Gastrocnemius medialis (tissue), 4 donors: ENCODE results near the gene SKI. TPM values are rescaled to one million over a fixed set of nuclear protein-coding genes. Genes with fewer than 3 reads are reported as not detected.

ENCODE experiments used
- ATAC-seq, 2 donors: fragments of 150-250 bp; one replicate each; pipeline ENCODE4 v1.9.1; 2016
- DNase-seq, 2 donors: peaks; one replicate each; pipeline ENCODE4 v3.0.0-alpha.2; 2019
- H3K27ac ChIP-seq, 4 donors: fragments of 200-600 bp; sonication (generic); 1 replicate in 1 of 4; 2 replicates in 3 of 4; pipeline ENCODE4 v1.5.1; 2016 to 2018; ENCODE audit warnings: mild to moderate bottlenecking in 2 of 4, moderate library complexity in 1 of 4
- H3K27me3 ChIP-seq, 3 donors: fragments of 200-600 bp; sonication (generic) in 2 of 3; 1 replicate in 1 of 3; 2 replicates in 2 of 3; pipeline versions ENCODE4 v1.5.1 to v1.6.0; 2016 to 2019; ENCODE audit warnings: mild to moderate bottlenecking in 1 of 3, moderate library complexity in 1 of 3
- H3K36me3 ChIP-seq, 2 donors: fragments of 200-600 bp; sonication (generic) in 1 of 2; one replicate each; pipeline ENCODE4 v1.5.1; 2017 to 2018
- H3K4me1 ChIP-seq, 2 donors: fragments of 200-600 bp; sonication (generic) in 1 of 2; one replicate each; pipeline ENCODE4 v1.5.1; 2016 to 2017; ENCODE audit warnings: mild to moderate bottlenecking in 2 of 2
- H3K4me3 ChIP-seq, 4 donors: fragments of 200-600 bp; sonication (generic) in 3 of 4; 1 replicate in 1 of 4; 2 replicates in 3 of 4; pipeline ENCODE4 v1.5.1; 2016 to 2019; ENCODE audit warnings: mild to moderate bottlenecking in 2 of 4
- H3K9me3 ChIP-seq, 3 donors: fragments of 200-600 bp; sonication (generic) in 2 of 3; 1 replicate in 1 of 3; 2 replicates in 2 of 3; pipeline ENCODE4 v1.5.1; 2016 to 2019
- POLR2A ChIP-seq, 2 donors: fragments of 450-650 bp; IDR thresholded peaks; one replicate each; pipeline ENCODE4 v1.6.1; 2017; ENCODE audit warnings: antibody characterized with exemption in 2 of 2, mild to moderate bottlenecking in 2 of 2, moderate library complexity in 2 of 2
- in situ Hi-C, 4 donors: fragments of 200-750 bp; cut with MboI; loops; one replicate each; pipeline versions ENCODE4 v1.15.0 to v1.8.0; 2017; ENCODE audit warnings: low sequenced_read_pairs in 4 of 4
- intact Hi-C: fragments of 100-400 bp; cut with DNase I; formaldehyde crosslinking; loops from one replicate; pipeline ENCODE4 v1.15.1; 2023; ENCODE audit warnings: low total_unique reads
- total RNA-seq, 4 donors: library from RNA; depleted of rRNA; stranded (reverse); fragments of >200 nt; gene quantifications; one replicate each; pipeline versions ENCODE4 v1.1.0 to v1.2.3, GENCODE V29; 2016
- TF ChIP-seq, protein P1 (sequence below), 5 experiments: fragments of 450-650 bp in 3 of 5; fragments of 200-600 bp in 2 of 5; sonication (generic) in 2 of 5; IDR thresholded peaks in 4 of 5; conservative IDR thresholded peaks in 1 of 5; 1 replicate in 4 of 5; 2 replicates in 1 of 5; pipeline ENCODE4 v1.5.1; 2016 to 2019; ENCODE audit warnings: antibody characterized with exemption in 5 of 5, mild to moderate bottlenecking in 3 of 5, moderate library complexity in 3 of 5

SKI gene
- total RNA-seq, 4 donors from 2014 or later: 7.8 to 32.2 (median 22.4) TPM

GRCh38 chr1:2270260-2271100, 42.4 kb downstream of the SKI start:
- ATAC-seq: no peak
- peak overlapping the region; percentile 34 to 50 (median 37) for H3K27ac ChIP-seq
- H3K4me3 ChIP-seq: no peak overlapping the region
- TF ChIP-seq, protein P1, sequence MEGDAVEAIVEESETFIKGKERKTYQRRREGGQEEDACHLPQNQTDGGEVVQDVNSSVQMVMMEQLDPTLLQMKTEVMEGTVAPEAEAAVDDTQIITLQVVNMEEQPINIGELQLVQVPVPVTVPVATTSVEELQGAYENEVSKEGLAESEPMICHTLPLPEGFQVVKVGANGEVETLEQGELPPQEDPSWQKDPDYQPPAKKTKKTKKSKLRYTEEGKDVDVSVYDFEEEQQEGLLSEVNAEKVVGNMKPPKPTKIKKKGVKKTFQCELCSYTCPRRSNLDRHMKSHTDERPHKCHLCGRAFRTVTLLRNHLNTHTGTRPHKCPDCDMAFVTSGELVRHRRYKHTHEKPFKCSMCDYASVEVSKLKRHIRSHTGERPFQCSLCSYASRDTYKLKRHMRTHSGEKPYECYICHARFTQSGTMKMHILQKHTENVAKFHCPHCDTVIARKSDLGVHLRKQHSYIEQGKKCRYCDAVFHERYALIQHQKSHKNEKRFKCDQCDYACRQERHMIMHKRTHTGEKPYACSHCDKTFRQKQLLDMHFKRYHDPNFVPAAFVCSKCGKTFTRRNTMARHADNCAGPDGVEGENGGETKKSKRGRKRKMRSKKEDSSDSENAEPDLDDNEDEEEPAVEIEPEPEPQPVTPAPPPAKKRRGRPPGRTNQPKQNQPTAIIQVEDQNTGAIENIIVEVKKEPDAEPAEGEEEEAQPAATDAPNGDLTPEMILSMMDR (IDR thresholded peaks at IDR 0.05 in 4 of 5, conservative IDR thresholded peaks at IDR 0.05 in 1 of 5): no peak
- DNase-seq: no peak
- H3K9me3 ChIP-seq: no peaks in the 10 kb centered on the region
- in situ Hi-C loops: no loop called here
- H3K36me3 ChIP-seq: no peaks in the 10 kb centered on the region
- H3K4me1 ChIP-seq: peaks cover 64 to 76% of the 10 kb centered on the region in 2 donors
- no peaks in the 10 kb centered on the region for H3K27me3 ChIP-seq
- intact Hi-C loops: no loop called here

GRCh38 chr1:2271211-2271721, 43.1 kb downstream of the SKI start:
- Histone ChIP-seq H3K27ac (peak overlapping the region in 3 of 4 donors; percentile 8 to 40 (median 34)), H3K27me3 (no peaks in the 10 kb centered on the region), H3K9me3 (no peaks in the 10 kb centered on the region), H3K4me1 (peaks cover 72 to 78% of the 10 kb centered on the region in 2 donors), H3K36me3 (no peaks in the 10 kb centered on the region), H3K4me3 (no peak overlapping the region)
- in situ Hi-C loops (no loop called here), intact Hi-C loops (no loop called here)
- no peak for ATAC-seq
- DNase-seq: no peak
- TF ChIP-seq POLR2A (IDR thresholded peaks at IDR 0.05): no peak
- TF ChIP-seq, protein P1 (IDR thresholded peaks at IDR 0.05 in 4 of 5, conservative IDR thresholded peaks at IDR 0.05 in 1 of 5): no peak

GRCh38 chr1:2271841-2272655, 43.9 kb downstream of the SKI start:
- no peak for DNase-seq
- intact Hi-C loops: no loop called here
- Histone ChIP-seq H3K9me3 (no peaks in the 10 kb centered on the region), H3K4me1 (peaks cover 78 to 79% of the 10 kb centered on the region in 2 donors), H3K36me3 (no peaks in the 10 kb centered on the region), H3K4me3 (no peak overlapping the region), H3K27ac (peak overlapping the region in 3 of 4 donors; percentile 8 to 40 (median 34)), H3K27me3 (no peaks in the 10 kb centered on the region)
- in situ Hi-C loops: no loop called here
- no peak for ATAC-seq
- TF ChIP-seq, protein P1 (IDR thresholded peaks at IDR 0.05 in 4 of 5, conservative IDR thresholded peaks at IDR 0.05 in 1 of 5): no peak
- no peak for TF ChIP-seq POLR2A (IDR thresholded peaks at IDR 0.05)

- no peaks in the 10 kb centered on the region for H3K27me3 ChIP-seq
- TF ChIP-seq, protein P1 (IDR thresholded peaks at IDR 0.05 in 4 of 5, conservative IDR thresholded peaks at IDR 0.05 in 1 of 5): no peak
- no peak for TF ChIP-seq POLR2A (IDR thresholded peaks at IDR 0.05)
- no peak overlapping the region for H3K4me3 ChIP-seq
- in situ Hi-C loops (no loop called here), intact Hi-C loops (no loop called here)
- peak overlapping the region in 1 of 4 donors; percentile 8 for H3K27ac ChIP-seq
- no peaks in the 10 kb centered on the region for H3K9me3 ChIP-seq
- no peaks in the 10 kb centered on the region for H3K36me3 ChIP-seq
- H3K4me1 ChIP-seq: peaks cover 78% of the 10 kb centered on the region in 2 donors
- ATAC-seq (no peak), DNase-seq (no peak)
Observed at GRCh38 chr1:2272686-2273400, 44.7 kb downstream of the SKI start.
